ENCODE measurements around the gene POLD2.

DNA sequence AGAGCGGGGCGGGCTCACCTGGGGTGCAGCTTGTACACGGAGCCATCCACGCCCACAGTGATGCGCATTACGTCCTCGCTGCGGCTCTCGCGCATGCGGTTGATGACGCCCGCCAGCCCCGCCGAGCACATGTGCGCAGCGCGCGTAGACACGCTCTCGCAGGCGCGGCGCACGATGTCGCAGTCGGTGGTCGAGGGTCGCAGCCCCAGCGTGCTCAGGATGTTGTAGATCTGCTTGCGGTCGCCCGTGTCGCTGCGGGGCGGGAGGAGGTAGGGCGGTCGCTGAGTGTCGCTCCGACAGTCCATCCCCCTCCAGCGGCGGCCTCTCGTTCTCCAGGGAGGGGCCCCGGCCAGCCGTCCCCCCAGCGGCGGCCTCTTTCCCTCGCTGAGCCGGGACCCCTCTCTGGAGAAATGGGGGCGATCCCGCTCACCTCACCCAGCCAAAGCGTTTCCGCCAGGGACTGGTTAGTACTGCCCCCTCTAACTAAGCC is 22.2 kb upstream of the POLD2 start:
- TF ChIP-seq CTCF (IDR thresholded peaks at IDR 0.05) = no peak
- TF ChIP-seq POLR2AphosphoS5 (IDR thresholded peaks at IDR 0.05) = peak in 1 of 2 donors; percentile 16
- no peak for TF ChIP-seq POLR2A (IDR thresholded peaks at IDR 0.05; ENCODE audit: low read depth)
- TF ChIP-seq EP300 (IDR thresholded peaks at IDR 0.05) = no peak
